Measurements from ENCODE around the gene UQCRC1. TPM values are rescaled to one million over a fixed set of nuclear protein-coding genes. Genes with fewer than 3 reads are reported as not detected.

Gene UQCRC1
- total and polyA plus RNA-seq, 7 donors: 199 to 828 (median 241) TPM

- H3K27ac ChIP-seq: peak overlapping the region; percentile 20 to 89 (median 26)
- H3K9me3 ChIP-seq: no peaks in the 10 kb centered on the region
- no peak overlapping the region for H3K4me3 ChIP-seq
- intact Hi-C loops (cut with DNase I): no loop called here
- peaks cover 0 to 15% (median 5%) of the 10 kb centered on the region in 3 donors for H3K27me3 ChIP-seq
- TF ChIP-seq POLR2AphosphoS5 (IDR thresholded peaks at IDR 0.05) (no peak), POLR2A (IDR thresholded peaks at IDR 0.05) (no peak), EP300 (IDR thresholded peaks at IDR 0.05) (no peak)
- TF ChIP-seq, protein P1, sequence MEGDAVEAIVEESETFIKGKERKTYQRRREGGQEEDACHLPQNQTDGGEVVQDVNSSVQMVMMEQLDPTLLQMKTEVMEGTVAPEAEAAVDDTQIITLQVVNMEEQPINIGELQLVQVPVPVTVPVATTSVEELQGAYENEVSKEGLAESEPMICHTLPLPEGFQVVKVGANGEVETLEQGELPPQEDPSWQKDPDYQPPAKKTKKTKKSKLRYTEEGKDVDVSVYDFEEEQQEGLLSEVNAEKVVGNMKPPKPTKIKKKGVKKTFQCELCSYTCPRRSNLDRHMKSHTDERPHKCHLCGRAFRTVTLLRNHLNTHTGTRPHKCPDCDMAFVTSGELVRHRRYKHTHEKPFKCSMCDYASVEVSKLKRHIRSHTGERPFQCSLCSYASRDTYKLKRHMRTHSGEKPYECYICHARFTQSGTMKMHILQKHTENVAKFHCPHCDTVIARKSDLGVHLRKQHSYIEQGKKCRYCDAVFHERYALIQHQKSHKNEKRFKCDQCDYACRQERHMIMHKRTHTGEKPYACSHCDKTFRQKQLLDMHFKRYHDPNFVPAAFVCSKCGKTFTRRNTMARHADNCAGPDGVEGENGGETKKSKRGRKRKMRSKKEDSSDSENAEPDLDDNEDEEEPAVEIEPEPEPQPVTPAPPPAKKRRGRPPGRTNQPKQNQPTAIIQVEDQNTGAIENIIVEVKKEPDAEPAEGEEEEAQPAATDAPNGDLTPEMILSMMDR (IDR thresholded peaks at IDR 0.05): no peak
- H3K36me3 ChIP-seq: peaks cover 18 to 27% (median 23%) of the 10 kb centered on the region in 4 donors
- DNase-seq: no peak
- WGBS, 2 donors: 54 to 80% methylated on average over 5 of the region's 5 CpGs
- peaks cover 0 to 49% (median 39%) of the 10 kb centered on the region in 4 donors for H3K4me1 ChIP-seq
These were observed 13.3 kb downstream of the UQCRC1 start for GRCh38 chr3:48596157-48596556.

- peaks cover 0 to 15% (median 5%) of the 10 kb centered on the region in 3 donors for H3K27me3 ChIP-seq
- H3K9me3 ChIP-seq: no peaks in the 10 kb centered on the region
- intact Hi-C loops (cut with DNase I): no loop called here
- H3K4me1 ChIP-seq: peaks cover 0 to 49% (median 39%) of the 10 kb centered on the region in 4 donors
- peak overlapping the region in 2 of 4 donors; percentile 42 to 50 for H3K4me3 ChIP-seq
- TF ChIP-seq POLR2AphosphoS5 (IDR thresholded peaks at IDR 0.05) (peak in 1 of 4 donors; percentile 17), POLR2A (IDR thresholded peaks at IDR 0.05) (no peak), EP300 (IDR thresholded peaks at IDR 0.05) (no peak)
- TF ChIP-seq, protein P1 (IDR thresholded peaks at IDR 0.05): no peak
- H3K36me3 ChIP-seq: peaks cover 13 to 22% (median 17%) of the 10 kb centered on the region in 4 donors
- H3K27ac ChIP-seq: peak overlapping the region; percentile 20 to 89 (median 26)
- DNase-seq: no peak
- 16 to 40% methylated on average over 10 of the region's 10 CpGs for WGBS, 2 donors
These were observed 13.8 kb downstream of the UQCRC1 start for GRCh38 chr3:48595526-48596121.

GRCh38 chr3:48595075-48595525, 14.3 kb downstream of the UQCRC1 start, which contains the start of gene COL7A1:
COL7A1 (minus strand) TSS chr3:48595329; CDS start chr3:48595159, 170 bp downstream.
- Histone ChIP-seq H3K4me3 (peak within 1 kb of the TSS; percentile 16 to 50 (median 40)), H3K4me1 (peaks cover 0 to 46% (median 39%) of the 10 kb centered on the region in 4 donors), H3K9me3 (no peaks in the 10 kb centered on the region), H3K27ac (peak within 1 kb of the TSS; percentile 20 to 89 (median 26)), H3K27me3 (peaks cover 0 to 15% (median 5%) of the 10 kb centered on the region in 3 donors), H3K36me3 (peaks cover 8 to 17% (median 12%) of the 10 kb centered on the region in 4 donors)
- WGBS, 2 donors: 2 to 11% methylated on average over 35 of the region's 35 CpGs
- intact Hi-C loops (cut with DNase I): no loop called here
- TF ChIP-seq POLR2A (IDR thresholded peaks at IDR 0.05) (no peak), POLR2AphosphoS5 (IDR thresholded peaks at IDR 0.05) (peak in 1 of 4 donors; percentile 15), EP300 (IDR thresholded peaks at IDR 0.05) (no peak)
- TF ChIP-seq, protein P1 (IDR thresholded peaks at IDR 0.05): no peak
- no peak for DNase-seq

DNA sequence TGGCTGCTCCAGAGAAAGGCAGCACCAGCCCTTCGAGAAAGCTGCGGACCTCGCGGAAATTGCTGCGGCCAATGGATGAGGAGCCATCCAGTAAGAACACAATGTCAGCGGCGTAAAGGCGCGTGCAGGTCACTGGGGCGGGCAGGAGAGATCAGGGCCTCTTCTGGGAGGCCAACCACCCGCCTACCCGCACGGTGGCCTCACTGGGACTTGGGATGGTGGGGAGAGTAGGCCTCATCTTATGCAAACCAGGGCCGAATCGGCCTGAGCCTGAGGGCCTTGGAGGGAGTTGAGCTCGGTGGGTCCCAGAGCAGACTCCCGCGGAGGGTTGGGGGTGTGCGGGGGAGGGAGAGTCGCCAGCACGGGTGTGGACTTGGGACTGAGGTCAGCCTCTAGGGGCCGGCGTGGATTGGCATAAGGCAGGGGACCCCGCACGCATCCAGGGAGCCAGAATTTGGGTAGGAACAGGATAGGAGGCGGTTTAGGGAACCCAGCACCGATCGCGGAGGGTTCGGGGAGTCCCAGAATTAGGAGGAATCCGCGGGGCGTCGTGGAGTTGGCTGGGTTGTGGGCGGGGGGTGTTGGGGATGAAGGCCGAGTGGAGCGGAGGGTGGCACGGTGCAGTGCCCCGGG, 14.9 kb downstream of the UQCRC1 start:
- Histone ChIP-seq H3K27ac (peak overlapping the region in 1 of 4 donors; percentile 89), H3K27me3 (peaks cover 0 to 15% (median 5%) of the 10 kb centered on the region in 3 donors), H3K9me3 (no peaks in the 10 kb centered on the region), H3K36me3 (peaks cover 4 to 11% (median 6%) of the 10 kb centered on the region in 4 donors), H3K4me1 (peaks cover 0 to 40% (median 37%) of the 10 kb centered on the region in 4 donors), H3K4me3 (peak overlapping the region; percentile 16 to 50 (median 40))
- intact Hi-C loops (cut with DNase I): no loop called here
- DNase-seq: no peak
- TF ChIP-seq EP300 (IDR thresholded peaks at IDR 0.05) (no peak), POLR2A (IDR thresholded peaks at IDR 0.05) (no peak), POLR2AphosphoS5 (IDR thresholded peaks at IDR 0.05) (no peak)
- TF ChIP-seq, protein P1 (IDR thresholded peaks at IDR 0.05): no peak
- 27 to 40% methylated on average over 39 of the region's 39 CpGs for WGBS, 2 donors

Data from sigmoid colon (tissue), 7 donors.